ENCODE results near the gene AGBL4. TPM values are rescaled to one million over a fixed set of nuclear protein-coding genes. Genes with fewer than 3 reads are reported as not detected.

The AGBL4 gene
- total RNA-seq, 4 donors from 2014 or later: 0.19 to 1.0 (median 1.0) TPM; not detected in 1

GRCh38 chr1:48675251-48675650 lies 1348.5 kb downstream of the AGBL4 start:
- WGBS: 65% methylated on average over 3 of the region's 3 CpGs
- peaks cover 13% of the 10 kb centered on the region for H3K27me3 ChIP-seq
- peaks cover 4% of the 10 kb centered on the region for H3K4me1 ChIP-seq
- TF ChIP-seq POLR2A (IDR thresholded peaks at IDR 0.05) (no peak), EP300 (IDR thresholded peaks at IDR 0.05) (no peak)
- H3K9me3 ChIP-seq: no peaks in the 10 kb centered on the region
- no peak for DNase-seq (ENCODE audit: low spot score in 2 of 2)
- no peak overlapping the region for H3K27ac ChIP-seq
- H3K4me3 ChIP-seq: no peak overlapping the region
- H3K36me3 ChIP-seq: no peaks in the 10 kb centered on the region

- Histone ChIP-seq H3K36me3 (no peaks in the 10 kb centered on the region), H3K4me1 (peaks cover 4% of the 10 kb centered on the region), H3K27ac (no peak overlapping the region), H3K4me3 (no peak overlapping the region), H3K9me3 (no peaks in the 10 kb centered on the region), H3K27me3 (peaks cover 13% of the 10 kb centered on the region)
- TF ChIP-seq CTCF (IDR thresholded peaks at IDR 0.05): no peak
- TF ChIP-seq EP300 (IDR thresholded peaks at IDR 0.05): no peak
- TF ChIP-seq POLR2A (IDR thresholded peaks at IDR 0.05): no peak
- no peak for TF ChIP-seq POLR2AphosphoS5 (IDR thresholded peaks at IDR 0.05)
- 57% methylated on average over 2 of the region's 2 CpGs for WGBS
- no peak for DNase-seq (ENCODE audit: low spot score in 2 of 2)
Observed at GRCh38 chr1:48674641-48675040, 1349.1 kb downstream of the AGBL4 start.

- WGBS: 70% methylated on average over 12 of the region's 12 CpGs
- H3K4me3 ChIP-seq: no peak overlapping the region
- TF ChIP-seq POLR2AphosphoS5 (IDR thresholded peaks at IDR 0.05) (no peak), POLR2A (IDR thresholded peaks at IDR 0.05) (no peak), EP300 (IDR thresholded peaks at IDR 0.05) (no peak), CTCF (IDR thresholded peaks at IDR 0.05) (no peak)
Observed at GRCh38 chr1:48673332-48674105, 1350.2 kb downstream of the AGBL4 start.

GRCh38 chr1:48671578-48671977 lies 1352.2 kb downstream of the AGBL4 start:
- DNase-seq (ENCODE audit: low spot score in 2 of 2): no peak
- no peak for TF ChIP-seq CTCF (IDR thresholded peaks at IDR 0.05)
- TF ChIP-seq POLR2A (IDR thresholded peaks at IDR 0.05): no peak
- no peak for TF ChIP-seq POLR2AphosphoS5 (IDR thresholded peaks at IDR 0.05)
- no peak for TF ChIP-seq EP300 (IDR thresholded peaks at IDR 0.05)
- Histone ChIP-seq H3K9me3 (no peaks in the 10 kb centered on the region), H3K4me3 (no peak overlapping the region), H3K36me3 (no peaks in the 10 kb centered on the region), H3K27ac (no peak overlapping the region), H3K4me1 (no peaks in the 10 kb centered on the region), H3K27me3 (peaks cover 10% of the 10 kb centered on the region)
- WGBS: 50% methylated on average over 1 of the region's 1 CpG

More at GRCh38 chr1:48673332-48674105, 1350.2 kb downstream of the AGBL4 start:
- Histone ChIP-seq H3K9me3 (no peaks in the 10 kb centered on the region), H3K36me3 (no peaks in the 10 kb centered on the region), H3K27ac (no peak overlapping the region), H3K27me3 (peaks cover 13% of the 10 kb centered on the region), H3K4me1 (peaks cover 4% of the 10 kb centered on the region)
- DNase-seq (ENCODE audit: low spot score in 2 of 2): no peak

- TF ChIP-seq POLR2A (IDR thresholded peaks at IDR 0.05): no peak
- no peak for TF ChIP-seq EP300 (IDR thresholded peaks at IDR 0.05)
- no peak for TF ChIP-seq POLR2AphosphoS5 (IDR thresholded peaks at IDR 0.05)
- TF ChIP-seq CTCF (IDR thresholded peaks at IDR 0.05): no peak
- Histone ChIP-seq H3K4me3 (no peak overlapping the region), H3K27me3 (peaks cover 8% of the 10 kb centered on the region), H3K4me1 (no peaks in the 10 kb centered on the region), H3K9me3 (no peaks in the 10 kb centered on the region), H3K36me3 (no peaks in the 10 kb centered on the region), H3K27ac (no peak overlapping the region)
- 65% methylated on average over 5 of the region's 5 CpGs for WGBS
- DNase-seq (ENCODE audit: low spot score in 2 of 2): no peak
Observed at GRCh38 chr1:48670234-48671020, 1353.3 kb downstream of the AGBL4 start.
